GM23248 (cell line): Measurements from ENCODE around the gene YKT6. TPM values are rescaled to one million over a fixed set of nuclear protein-coding genes. Genes with fewer than 3 reads are reported as not detected.

ENCODE experiments used
- DNase-seq: peaks from one replicate; pipeline ENCODE4 v3.0.0-alpha.2; 2015
- H2AFZ ChIP-seq: fragments of 200-600 bp; sonication (generic); 2 replicates; pipeline ENCODE4 v1.6.1; 2016; ENCODE audit warnings: antibody characterized with exemption
- H3F3A ChIP-seq: fragments of 200-600 bp; sonication (generic); 2 replicates; pipeline ENCODE4 v1.6.1; 2016; ENCODE audit warnings: mild to moderate bottlenecking, antibody characterized with exemption, mixed run types; ENCODE audit not compliant: insufficient read depth
- H3K27ac ChIP-seq: fragments of 200-600 bp; sonication (generic); 2 replicates; pipeline ENCODE4 v1.5.1; 2016; ENCODE audit warnings: mild to moderate bottlenecking
- H3K27me3 ChIP-seq: fragments of 200-600 bp; sonication (generic); replicated peaks from 2 replicates; pipeline ENCODE4 v1.6.1; 2016; ENCODE audit warnings: mild to moderate bottlenecking; ENCODE audit not compliant: insufficient read depth
- H3K36me3 ChIP-seq: fragments of 200-600 bp; sonication (generic); 2 replicates; pipeline ENCODE4 v1.6.1; 2016; ENCODE audit warnings: low read depth, mild to moderate bottlenecking
- H3K4me1 ChIP-seq: fragments of 200-600 bp; sonication (generic); 2 replicates; pipeline ENCODE4 v1.6.1; 2016; ENCODE audit warnings: mild to moderate bottlenecking; ENCODE audit not compliant: insufficient read depth
- H3K4me2 ChIP-seq: fragments of 200-600 bp; sonication (generic); one replicate; pipeline ENCODE4 v1.6.1; 2016; ENCODE audit warnings: mild to moderate bottlenecking; ENCODE audit not compliant: unreplicated experiment
- H3K4me3 ChIP-seq: fragments of 200-600 bp; sonication (generic); 2 replicates; pipeline ENCODE4 v1.5.1; 2016; ENCODE audit warnings: mild to moderate bottlenecking
- H3K79me2 ChIP-seq: fragments of 200-600 bp; sonication (generic); 2 replicates; pipeline ENCODE4 v1.6.1; 2016; ENCODE audit warnings: mild to moderate bottlenecking; ENCODE audit not compliant: insufficient read depth
- H3K9ac ChIP-seq: fragments of 200-600 bp; sonication (generic); 2 replicates; pipeline ENCODE4 v1.6.1; 2016; ENCODE audit warnings: mild to moderate bottlenecking
- H3K9me2 ChIP-seq: fragments of 200-600 bp; sonication (generic); 2 replicates; pipeline ENCODE4 v1.6.1; 2016; ENCODE audit warnings: mixed run types, mild to moderate bottlenecking, moderate library complexity; ENCODE audit not compliant: insufficient read depth
- H3K9me3 ChIP-seq: fragments of 200-600 bp; sonication (generic); one replicate; pipeline ENCODE4 v1.6.1; 2017; ENCODE audit warnings: low read depth
- H4K20me1 ChIP-seq: fragments of 200-600 bp; sonication (generic); 2 replicates; pipeline ENCODE4 v1.6.0; 2016; ENCODE audit not compliant: insufficient read depth
- EZH2 ChIP-seq: fragments of 200-600 bp; sonication (generic); IDR thresholded peaks from 2 replicates; pipeline ENCODE4 v1.6.1; 2018; ENCODE audit warnings: antibody characterized with exemption, mild to moderate bottlenecking; ENCODE audit not compliant: insufficient read depth, poor library complexity, severe bottlenecking
- EZH2phosphoT487 ChIP-seq: fragments of 200-600 bp; sonication (generic); IDR thresholded peaks from 2 replicates; pipeline ENCODE4 v1.6.1; 2018; ENCODE audit warnings: antibody characterized with exemption, moderate library complexity, mild to moderate bottlenecking, low read depth; ENCODE audit not compliant: insufficient read depth
- WGBS, 2 experiments: methylation state at CpG; one replicate each; pipeline ENCODE4 v1.1.6; 2015 to 2017; ENCODE audit warnings: low lambda C conversion rate in 2 of 2, low coverage in 1 of 2; ENCODE audit errors: missing lambda C conversion rate in 2 of 2; 5-methylcytosine and 5-hydroxymethylcytosine counted together
- in situ Hi-C: fragments of 300-500 bp; cut with MboI; formaldehyde crosslinking; loops from 2 replicates; pipeline ENCODE4 v1.15.0; 2020
- polyA plus RNA-seq: library from polyadenylated mRNA; unstranded; fragments of >200 nt; fragmentation: Nextera tagmentation; extraction: Ambion mirVana; gene quantifications from 2 replicates; pipeline ENCODE4 v1.2.1, GENCODE V29; 2016
- total RNA-seq: library from RNA; depleted of rRNA; stranded (reverse); fragments of >200 nt; shearing (Covaris generic); gene quantifications from 2 replicates; pipeline ENCODE4 v1.2.3, GENCODE V29; 2014

The YKT6 gene
- total and polyA plus RNA-seq, 2 experiments from 2014 or later = 108 to 148 TPM

DNA sequence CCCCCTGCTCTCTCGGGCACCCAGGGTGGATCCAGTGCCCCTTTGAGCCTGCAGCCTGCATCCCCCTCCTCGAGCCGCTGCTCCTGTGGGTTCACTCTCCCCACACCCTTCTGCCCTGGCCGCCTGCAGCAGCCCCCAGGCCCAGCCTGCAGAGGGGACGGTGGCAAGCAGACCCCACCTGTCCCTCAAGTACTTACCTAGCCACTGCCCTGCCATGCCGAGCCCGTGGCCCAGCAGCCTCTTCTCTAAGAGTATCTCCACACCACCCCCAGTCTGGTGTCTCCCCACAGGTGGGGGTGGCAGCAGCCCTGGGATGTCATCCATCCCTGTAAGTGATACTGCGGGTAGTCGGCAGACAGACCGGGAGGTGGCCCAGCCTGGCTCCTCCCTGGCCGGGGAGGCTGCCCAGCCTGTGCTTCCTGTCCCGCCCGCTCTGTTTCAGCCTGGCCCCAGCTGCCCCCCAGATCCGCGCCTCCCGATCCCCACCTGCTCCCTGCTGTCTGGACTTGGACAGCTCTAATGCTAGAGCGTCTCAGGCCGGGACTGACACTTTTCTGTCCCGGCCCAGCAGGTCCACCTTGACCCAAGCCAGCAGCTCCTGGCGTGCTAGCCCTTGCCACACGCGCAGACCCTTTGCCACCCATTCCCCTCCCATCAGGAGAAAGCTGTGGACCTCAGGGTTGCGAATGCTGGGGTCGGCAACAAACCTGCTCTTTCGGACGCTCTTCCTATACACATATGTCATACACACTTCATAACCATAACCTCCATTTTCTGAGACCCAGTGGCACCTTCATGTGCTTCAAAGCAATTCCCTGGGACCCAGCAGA is 25.0 kb downstream of the YKT6 start:
- H2AFZ ChIP-seq = no peak overlapping the region
- in situ Hi-C loops = no loop called here
- H3K4me2 ChIP-seq = no peak overlapping the region

DNA sequence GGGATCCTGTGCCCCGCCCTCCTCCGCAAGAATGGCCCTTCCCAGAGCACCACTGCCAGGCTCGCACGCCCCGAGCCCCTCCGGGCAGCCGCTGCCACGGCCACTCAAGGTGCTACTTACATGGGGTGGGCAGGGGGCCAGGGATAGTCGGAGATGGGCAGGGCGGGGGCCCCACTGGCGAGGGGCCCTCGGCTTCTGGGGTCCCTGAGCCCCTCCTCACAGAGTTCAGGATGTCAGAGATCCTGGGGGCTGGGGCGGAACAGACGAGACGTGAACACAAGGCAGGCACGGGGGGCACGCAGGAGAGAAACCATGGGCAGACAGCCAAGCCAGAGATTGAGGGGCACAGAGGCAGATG is 25.6 kb downstream of the YKT6 start:
- Histone ChIP-seq H4K20me1 (no peaks in the 10 kb centered on the region), H3K4me2 (no peak overlapping the region), H3K4me1 (no peaks in the 10 kb centered on the region), H3K27me3 (peaks cover 8% of the 10 kb centered on the region; the same call in 1 of the 2 replicates), H3K36me3 (no peaks in the 10 kb centered on the region), H3K9me3 (no peaks in the 10 kb centered on the region), H3K27ac (no peak overlapping the region), H3K79me2 (no peaks in the 10 kb centered on the region), H3K9ac (no peak overlapping the region), H2AFZ (no peak overlapping the region), H3F3A (no peaks in the 10 kb centered on the region), H3K9me2 (no peaks in the 10 kb centered on the region), H3K4me3 (no peak overlapping the region)
- TF ChIP-seq EZH2 = no peak
- no peak for DNase-seq
- in situ Hi-C loops = no loop called here
- 22 to 44% methylated on average over 11 to 17 of the region's 17 CpGs for WGBS, 2 experiments

More for the DNA sequence above, 25.0 kb downstream of the YKT6 start:
- no peak for TF ChIP-seq EZH2
- no peak for TF ChIP-seq EZH2phosphoT487
- no peak overlapping the region for H3K27ac ChIP-seq
- no peaks in the 10 kb centered on the region for H3F3A ChIP-seq
- no peaks in the 10 kb centered on the region for H3K79me2 ChIP-seq
- H3K9me2 ChIP-seq = no peaks in the 10 kb centered on the region
- peaks cover 8% of the 10 kb centered on the region; the same call in 1 of the 2 replicates for H3K27me3 ChIP-seq
- no peaks in the 10 kb centered on the region for H3K36me3 ChIP-seq
- H3K4me1 ChIP-seq = no peaks in the 10 kb centered on the region
- no peaks in the 10 kb centered on the region for H4K20me1 ChIP-seq
- 42 to 46% methylated on average over 22 to 26 of the region's 26 CpGs for WGBS, 2 experiments
- no peaks in the 10 kb centered on the region for H3K9me3 ChIP-seq
- H3K4me3 ChIP-seq = no peak overlapping the region
- H3K9ac ChIP-seq = no peak overlapping the region
- peak; percentile 34 for DNase-seq

DNA sequence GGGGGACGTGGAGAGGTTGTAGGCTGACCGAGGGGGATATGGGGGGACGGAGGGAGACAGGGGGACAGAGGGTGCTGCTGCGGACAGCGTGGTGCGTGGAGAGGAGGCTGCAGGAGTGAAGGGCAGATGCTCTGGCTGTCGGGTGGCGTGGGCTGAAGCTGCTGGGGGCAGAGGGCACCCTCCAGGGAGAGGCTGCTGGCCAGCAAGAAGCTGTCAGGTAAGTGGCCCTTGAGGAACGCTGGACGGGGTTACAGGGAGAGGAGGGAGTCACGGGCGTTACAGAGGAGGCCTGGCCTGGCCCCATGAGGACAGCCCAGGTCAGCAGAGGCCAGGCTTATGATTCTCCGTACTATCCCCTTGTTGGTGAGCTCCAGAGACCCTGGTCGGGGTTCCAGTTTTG is 27.1 kb downstream of the YKT6 start:
- Histone ChIP-seq H3K4me2 (no peak overlapping the region), H2AFZ (no peak overlapping the region), H3K36me3 (no peaks in the 10 kb centered on the region), H3K27ac (no peak overlapping the region), H3K9ac (no peak overlapping the region), H3K9me3 (no peaks in the 10 kb centered on the region), H3K27me3 (no peaks in the 10 kb centered on the region; the same call in 1 of the 2 replicates), H3K4me1 (no peaks in the 10 kb centered on the region), H4K20me1 (no peaks in the 10 kb centered on the region), H3F3A (no peaks in the 10 kb centered on the region), H3K9me2 (no peaks in the 10 kb centered on the region), H3K79me2 (no peaks in the 10 kb centered on the region), H3K4me3 (no peak overlapping the region)
- WGBS, 2 experiments = 63 to 71% methylated on average over 4 to 14 of the region's 14 CpGs
- in situ Hi-C loops = no loop called here
- TF ChIP-seq EZH2phosphoT487 (no peak), EZH2 (no peak)
- no peak for DNase-seq

DNA sequence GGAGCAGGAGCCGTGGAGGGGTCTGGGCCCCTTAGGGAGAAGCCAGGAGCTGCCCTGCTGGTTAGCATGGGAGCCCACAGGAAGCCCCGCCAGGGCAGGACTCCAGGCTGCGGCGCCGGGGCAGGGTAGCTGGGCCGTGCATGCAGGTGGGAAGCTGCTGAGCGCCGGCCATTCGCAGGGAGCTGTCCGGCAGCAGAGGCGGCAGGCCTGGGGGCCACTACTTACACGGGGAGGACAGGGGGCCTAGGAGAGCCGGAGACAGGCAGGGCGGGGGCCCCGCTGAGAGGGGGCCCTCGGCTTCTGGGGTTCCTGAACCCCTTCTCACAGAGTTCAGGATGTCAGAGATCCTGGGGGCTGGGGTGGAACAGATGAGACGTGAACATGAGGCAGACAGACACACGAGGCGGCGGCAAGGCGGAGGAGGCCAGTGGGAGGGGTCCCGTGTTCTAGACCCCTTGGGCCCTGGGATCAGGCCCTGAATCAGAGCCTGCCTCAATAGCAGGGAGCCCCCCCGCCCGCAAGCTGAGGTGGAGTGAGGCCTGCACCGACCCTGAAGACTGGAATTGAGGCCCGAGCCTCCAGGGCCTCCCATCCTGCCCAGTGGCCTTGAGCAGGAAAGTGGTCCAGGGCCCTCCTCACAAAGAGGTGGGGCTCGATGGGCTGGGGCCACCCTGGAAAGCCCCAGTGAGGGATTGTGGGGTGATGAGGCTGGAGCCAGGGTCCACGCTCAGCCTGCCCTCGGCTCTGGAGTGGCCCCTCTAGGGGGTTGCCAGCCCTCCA is 28.0 kb downstream of the YKT6 start:
- 68 to 73% methylated on average over 16 to 28 of the region's 29 CpGs for WGBS, 2 experiments
- H3K9me2 ChIP-seq = no peaks in the 10 kb centered on the region

More for the DNA sequence above, 28.0 kb downstream of the YKT6 start:
- Histone ChIP-seq H3K9ac (no peak overlapping the region), H3K79me2 (no peaks in the 10 kb centered on the region), H3K4me3 (no peak overlapping the region), H3K27ac (no peak overlapping the region), H4K20me1 (no peaks in the 10 kb centered on the region), H2AFZ (no peak overlapping the region), H3K4me2 (no peak overlapping the region), H3K4me1 (no peaks in the 10 kb centered on the region), H3F3A (no peaks in the 10 kb centered on the region), H3K9me3 (no peaks in the 10 kb centered on the region), H3K27me3 (no peaks in the 10 kb centered on the region; the same call in 1 of the 2 replicates), H3K36me3 (no peaks in the 10 kb centered on the region)
- in situ Hi-C loops = no loop called here
- TF ChIP-seq EZH2phosphoT487 (no peak), EZH2 (no peak)
- no peak for DNase-seq
